Astrocyte of the hippocampus (primary cell): Measurements from ENCODE around the gene FEN1.

Source experiments
- DNase-seq: peaks from one replicate; pipeline ENCODE4 v3.0.0; 2011; ENCODE audit warnings: low read depth, low spot score

Gene FEN1

DNA sequence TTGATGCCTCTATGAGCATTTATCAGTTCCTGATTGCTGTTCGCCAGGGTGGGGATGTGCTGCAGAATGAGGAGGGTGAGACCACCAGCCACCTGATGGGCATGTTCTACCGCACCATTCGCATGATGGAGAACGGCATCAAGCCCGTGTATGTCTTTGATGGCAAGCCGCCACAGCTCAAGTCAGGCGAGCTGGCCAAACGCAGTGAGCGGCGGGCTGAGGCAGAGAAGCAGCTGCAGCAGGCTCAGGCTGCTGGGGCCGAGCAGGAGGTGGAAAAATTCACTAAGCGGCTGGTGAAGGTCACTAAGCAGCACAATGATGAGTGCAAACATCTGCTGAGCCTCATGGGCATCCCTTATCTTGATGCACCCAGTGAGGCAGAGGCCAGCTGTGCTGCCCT is 2.7 kb downstream of the FEN1 start:
- DNase-seq = no peak

DNA sequence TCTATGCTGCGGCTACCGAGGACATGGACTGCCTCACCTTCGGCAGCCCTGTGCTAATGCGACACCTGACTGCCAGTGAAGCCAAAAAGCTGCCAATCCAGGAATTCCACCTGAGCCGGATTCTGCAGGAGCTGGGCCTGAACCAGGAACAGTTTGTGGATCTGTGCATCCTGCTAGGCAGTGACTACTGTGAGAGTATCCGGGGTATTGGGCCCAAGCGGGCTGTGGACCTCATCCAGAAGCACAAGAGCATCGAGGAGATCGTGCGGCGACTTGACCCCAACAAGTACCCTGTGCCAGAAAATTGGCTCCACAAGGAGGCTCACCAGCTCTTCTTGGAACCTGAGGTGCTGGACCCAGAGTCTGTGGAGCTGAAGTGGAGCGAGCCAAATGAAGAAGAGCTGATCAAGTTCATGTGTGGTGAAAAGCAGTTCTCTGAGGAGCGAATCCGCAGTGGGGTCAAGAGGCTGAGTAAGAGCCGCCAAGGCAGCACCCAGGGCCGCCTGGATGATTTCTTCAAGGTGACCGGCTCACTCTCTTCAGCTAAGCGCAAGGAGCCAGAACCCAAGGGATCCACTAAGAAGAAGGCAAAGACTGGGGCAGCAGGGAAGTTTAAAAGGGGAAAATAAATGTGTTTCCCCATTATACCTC is 3.3 kb downstream of the FEN1 start:
- DNase-seq = no peak

DNA sequence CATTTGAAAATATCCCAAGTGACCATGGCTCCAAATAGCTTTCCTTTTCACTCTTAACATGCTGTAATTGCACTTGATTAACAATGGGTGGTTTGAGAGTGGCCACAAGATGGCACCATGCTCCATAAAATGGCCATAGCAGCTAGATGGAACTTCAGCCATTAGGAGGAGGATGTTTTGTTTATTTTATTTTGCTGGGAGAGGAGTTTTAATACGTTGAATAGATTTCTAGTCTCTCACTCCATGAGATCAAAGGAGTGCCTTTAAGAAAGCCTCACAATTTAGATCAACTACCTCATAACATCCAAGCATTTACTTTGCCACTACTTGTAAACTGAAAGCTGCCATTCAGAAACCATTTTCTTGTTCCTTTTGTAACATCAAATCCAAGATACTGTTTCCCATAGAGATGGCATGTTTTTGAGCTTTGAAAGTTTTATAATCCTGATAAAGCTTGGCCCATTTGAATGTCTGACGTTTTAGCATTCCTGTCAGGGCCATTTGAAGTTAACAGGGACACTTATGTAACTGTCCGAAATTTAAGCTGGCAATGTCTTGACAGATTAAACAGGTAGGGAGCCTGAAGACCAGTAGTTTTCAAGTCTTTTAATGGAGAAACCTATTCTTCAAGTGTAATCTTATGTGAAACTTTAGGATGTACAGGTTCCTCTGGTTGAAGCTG is 4.7 kb downstream of the FEN1 start:
- DNase-seq = peak; percentile 90

DNA sequence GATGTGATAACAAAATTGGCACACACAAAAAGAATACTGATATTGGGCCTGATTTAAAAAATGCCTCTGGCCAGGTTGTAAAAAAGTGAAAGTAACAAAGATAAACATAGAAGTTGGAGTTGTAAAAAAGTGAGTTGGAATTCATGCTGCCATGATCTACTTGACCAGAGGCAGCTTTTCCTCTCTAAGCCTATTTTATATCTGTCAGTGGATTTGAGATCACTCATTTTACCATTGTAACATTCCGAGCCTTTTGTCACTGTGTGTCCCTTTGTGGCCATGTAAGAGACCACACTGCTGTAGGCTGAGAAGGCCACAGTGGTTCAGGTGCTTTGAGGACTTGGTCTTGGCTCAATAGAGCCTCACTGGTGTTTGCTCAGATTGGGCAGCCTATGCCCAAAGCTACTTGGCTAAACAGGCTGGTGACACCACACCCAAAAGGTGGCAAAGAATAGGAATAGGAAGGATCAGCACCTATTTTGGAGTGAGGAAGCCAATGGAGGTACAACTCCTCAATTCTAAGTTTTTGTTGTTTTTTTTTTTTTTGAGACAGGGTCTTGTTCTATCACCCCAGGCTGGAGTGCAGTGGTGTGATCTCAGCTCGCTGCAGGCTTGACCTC is 7.1 kb downstream of the FEN1 start:
- DNase-seq = no peak

DNA sequence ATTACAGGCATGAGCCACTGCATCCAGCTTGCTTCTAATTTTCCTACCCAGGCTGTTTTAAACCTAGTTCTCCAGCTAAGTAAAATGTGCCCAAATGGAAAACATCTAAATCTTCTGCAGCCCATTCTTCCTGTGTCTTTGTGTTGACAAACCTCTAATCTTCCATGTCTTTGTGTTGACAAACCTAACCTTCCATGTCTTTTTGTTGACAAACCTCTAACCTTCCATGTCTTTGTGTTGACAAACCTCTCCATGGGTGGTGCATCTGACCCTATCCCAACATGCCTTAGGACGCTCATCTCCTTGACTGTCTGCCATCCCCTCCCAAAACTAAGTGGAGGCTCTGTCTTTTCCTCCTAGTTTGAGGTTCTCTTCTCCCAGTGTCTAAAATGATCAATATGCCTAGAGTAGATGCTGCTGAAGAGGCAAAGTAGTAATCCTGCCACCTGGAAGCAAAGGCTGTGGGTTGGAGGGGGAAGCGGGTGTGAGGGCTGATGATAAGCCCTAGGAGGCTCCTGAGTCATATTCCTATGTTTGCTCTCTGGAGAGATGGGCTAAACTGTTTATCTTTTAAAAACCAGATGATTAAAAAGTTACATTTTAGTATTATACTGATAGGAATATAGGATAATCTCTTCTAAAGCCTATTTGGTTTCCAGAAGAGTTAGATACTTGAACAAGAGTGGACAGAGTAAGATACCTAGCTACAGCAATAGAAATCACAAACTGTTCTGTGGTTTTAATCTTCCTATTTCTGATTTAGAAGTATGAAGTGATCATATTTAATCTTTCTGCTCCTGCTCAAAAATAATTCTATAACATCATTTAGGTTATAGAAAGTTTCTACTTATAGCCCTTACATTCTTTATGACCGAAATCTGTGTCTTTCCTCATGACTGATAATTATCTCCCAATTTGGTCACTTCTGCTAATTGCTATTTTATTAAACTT is 7.9 kb downstream of the FEN1 start:
- no peak for DNase-seq

DNA sequence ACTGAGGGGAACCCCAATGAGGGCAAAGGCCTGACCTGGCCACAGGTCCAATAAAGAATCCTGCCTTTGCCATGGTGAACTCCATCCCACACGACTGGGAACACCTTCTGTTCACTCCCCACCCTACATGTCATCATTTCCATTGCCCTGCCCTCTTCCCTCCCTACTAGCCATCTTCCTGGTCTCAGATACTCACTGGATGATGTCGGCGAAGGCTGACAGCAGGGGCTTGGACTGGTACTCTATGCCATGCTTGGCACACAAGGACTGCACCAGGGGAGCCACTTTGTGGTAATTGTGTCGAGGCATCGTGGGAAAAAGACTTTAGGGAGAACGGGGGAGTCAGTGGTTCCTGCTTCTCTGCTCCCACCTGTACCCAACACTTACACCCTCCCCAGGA is 9.9 kb downstream of the FEN1 start:
- no peak for DNase-seq

DNA sequence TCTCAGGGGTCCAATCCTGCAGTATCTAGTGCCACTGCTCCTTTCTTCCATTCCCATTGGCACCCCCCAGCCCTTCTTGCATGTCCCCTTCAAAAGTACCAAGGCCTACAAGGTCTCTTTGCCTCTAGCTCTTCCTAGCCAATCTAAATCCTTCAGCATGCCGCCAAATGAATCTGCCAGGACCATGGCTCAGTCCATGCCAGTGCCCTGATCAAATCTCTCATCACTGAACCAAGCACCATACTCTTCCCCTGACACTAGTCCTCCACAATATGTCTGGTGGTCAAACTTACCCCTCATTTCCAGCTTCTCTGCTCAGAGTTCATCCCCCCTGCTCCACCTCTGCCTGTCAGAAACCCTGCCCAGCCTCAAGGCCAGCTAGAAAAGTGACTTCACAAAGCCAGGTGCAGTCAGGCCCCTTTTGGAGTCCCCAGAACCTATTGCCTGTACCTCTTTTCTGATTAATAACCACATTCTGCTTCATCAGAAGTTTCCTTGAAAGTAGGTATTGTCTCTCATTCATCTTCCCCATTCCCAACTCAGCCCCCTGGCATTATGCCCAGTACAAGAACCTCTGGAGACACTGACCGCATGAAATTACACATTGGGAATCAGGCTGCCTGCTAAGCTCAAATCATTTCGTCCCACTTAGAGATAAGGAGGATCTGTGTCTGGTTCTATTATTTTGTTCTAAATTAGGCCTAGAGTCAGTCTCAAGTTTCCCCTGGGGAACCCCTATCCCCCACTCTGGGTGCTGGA is 11.4 kb downstream of the FEN1 start:
- DNase-seq = peak; percentile 43

DNA sequence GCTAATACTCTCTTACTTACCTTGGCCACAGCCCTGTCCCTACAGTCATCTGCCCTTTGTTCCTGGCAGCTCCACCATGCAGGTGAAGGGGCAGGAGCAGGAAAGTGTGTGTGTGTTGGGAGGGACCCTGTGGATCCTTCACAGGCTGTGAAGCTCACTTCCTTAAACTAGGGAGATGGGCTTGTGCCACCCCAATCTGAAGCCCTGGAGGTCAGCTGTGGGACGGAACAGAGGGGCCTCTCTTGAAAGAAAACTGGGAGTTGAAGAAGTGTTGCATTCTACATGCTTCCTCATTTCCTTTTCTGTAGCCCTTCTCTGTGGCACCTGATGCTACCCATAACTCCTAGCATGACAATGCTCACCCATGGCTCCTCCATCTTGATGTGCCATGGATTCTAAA is 12.4 kb downstream of the FEN1 start:
- no peak for DNase-seq

DNA sequence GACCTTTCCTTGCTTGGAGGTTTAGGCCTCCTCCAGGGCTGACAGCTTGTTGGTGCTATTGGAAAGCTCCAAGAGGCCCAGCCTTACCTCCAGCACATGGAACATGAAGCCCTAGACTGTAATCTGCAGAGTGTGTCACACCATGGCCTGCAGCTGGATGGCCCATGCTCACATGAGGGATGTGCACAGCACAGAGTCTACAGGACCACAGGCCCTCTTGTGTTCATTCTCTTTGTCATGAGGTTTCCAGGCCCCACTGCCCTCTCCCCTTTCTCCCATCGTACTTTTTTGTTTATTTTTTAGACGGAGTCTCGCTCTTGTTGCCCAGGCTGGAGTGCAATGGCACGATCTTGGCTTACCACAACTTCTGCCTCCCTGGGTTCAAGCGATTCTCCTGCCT is 14.1 kb downstream of the FEN1 start:
- no peak for DNase-seq

DNA sequence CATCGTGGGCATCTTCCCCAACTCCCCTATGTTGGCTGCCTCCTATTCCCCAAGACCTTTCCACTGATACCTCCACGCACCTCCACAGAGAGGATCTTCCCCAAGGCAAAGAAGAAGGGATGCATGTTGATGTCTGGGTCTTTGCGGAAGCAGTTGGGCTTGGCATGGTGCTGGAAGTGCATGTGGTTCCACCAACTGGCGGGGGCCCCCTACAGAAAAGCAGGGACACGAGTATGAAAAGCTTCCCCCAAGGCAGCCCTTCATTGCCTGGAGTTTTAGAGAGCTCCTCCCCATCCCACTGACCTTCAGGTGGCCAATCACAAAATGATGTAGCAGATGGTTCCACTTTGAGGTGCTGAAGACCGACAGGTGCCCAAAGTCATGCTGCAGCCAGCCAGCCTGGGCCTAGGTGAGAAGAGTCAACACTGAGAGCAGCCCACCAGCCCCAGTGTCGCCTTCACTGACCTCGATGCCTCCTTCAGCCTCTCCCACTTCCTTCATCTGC is 18.0 kb downstream of the FEN1 start:
- DNase-seq = no peak

DNA sequence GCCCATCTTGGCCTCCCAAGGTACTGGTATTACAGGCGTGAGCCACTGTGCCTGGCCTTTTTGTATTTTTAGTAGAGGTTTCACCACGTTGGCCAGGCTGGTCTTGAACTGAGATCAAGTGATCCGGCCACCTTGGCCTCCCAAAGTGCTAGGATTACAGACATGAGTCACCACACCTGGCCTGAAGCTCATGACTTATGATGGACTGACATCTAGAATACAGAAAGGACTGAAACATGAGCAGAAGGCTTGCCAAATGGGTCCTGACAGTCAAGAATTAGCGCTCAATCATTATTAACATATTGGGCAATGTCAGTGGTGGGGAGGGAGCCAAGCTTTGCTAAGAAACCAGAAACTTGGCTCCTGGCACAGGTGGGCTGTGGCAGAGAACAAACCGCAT is 19.1 kb downstream of the FEN1 start:
- no peak for DNase-seq

DNA sequence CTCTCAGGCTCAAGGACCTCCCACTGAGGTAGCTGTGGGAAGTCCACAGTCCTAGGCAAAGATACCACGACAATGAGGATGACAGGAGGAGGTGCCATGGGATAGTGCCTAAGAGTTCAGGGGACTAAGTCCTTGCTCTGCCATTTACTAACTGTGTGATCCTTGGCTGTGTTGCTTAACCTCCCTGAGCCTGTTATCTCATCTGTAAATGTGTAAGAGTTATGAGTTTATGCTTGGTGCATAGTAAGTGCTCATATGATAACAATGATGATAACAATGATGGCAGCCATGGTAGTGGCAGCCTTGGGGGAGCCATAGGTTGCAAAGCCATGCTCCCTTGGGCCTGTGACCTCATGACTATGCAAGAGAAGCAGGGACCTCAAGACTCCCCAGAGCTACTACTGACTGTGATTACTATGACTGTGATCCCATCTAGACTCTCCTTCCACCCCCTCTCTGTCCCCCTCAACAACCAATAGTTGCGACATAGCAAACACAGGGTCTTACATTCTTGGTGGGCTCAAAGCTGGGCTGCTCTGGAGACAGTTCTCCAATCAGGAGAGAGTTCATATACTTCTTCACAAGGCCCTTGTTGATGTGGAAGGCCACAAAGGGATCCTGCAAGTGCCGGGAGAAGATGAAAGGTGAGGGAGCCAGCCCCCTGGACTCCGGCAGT is 20.2 kb downstream of the FEN1 start:
- no peak for DNase-seq

DNA sequence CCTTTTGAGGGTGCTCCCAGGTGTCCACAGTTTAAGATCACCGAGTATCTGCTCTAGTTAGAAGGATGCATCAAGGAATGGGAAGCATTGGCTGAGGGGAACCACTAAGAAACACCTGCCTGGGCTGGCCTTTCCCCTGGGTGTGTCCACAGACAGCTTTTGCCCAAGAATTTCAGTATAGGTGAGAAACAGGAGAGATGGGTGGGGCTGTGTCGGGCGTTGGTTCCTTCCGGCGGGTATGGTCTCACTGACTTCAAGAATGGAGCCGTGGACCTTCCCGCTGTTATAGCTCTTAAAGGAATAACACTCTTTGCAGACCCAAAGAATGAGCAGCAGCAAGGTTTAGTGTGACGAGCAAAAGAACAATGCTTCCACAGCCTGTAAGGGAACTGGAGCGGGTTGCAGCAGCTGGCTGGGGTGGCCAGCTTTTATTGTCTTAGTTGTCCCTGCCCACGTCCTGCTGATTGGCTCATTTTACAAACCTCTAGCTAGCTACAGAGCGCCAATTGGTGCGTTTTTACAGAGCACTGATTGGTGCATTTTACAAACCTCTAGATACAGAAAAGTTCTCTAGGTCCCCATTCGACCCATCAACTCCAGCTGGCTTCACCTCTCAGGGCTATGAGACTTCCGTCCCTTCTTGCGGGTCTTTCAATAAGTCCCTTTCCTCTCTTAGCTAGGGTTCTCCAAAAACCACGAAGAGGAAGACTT is 21.7 kb downstream of the FEN1 start:
- DNase-seq = peak; percentile 39

DNA sequence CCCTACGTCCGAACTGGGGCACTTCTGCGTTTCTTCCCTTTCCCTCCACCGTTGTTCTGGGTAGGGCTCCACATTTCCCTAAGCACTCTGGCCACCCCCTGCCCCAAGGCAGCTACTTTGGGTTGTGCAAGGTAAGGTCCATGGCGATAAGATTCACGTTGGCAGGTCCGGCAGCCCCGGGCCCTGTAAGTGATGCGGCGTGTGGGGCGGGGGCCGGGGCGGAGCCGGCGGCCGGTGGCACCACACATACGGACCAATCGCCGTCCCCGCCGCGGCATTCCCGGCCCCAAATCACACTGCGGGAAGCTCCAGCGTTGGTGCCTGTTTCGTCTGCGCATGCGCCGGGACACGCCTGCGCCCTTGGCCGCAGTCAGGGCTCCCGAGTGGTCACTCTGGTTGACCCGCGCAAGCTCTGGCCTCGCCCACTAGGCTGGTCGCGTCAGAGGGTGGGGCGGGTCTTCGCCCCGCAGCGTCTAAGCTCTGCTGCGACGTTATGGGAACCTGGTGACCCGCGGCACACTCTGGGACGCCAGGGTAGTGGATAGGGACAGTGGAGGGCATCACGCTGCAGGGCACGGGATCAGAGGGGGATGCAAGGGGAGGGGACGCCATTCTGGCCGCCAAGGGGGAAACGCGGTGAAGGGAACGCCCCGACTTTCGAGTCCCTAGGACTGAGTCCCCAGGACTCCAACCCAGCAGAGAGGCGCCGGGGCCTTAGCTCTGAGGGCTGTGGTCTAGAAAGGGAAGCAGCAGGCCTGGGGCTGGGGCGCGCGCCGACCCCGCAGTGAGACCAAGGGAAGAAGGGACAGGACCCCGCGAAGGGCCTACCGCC is 22.5 kb downstream of the FEN1 start:
- peak; percentile 97 for DNase-seq

DNA sequence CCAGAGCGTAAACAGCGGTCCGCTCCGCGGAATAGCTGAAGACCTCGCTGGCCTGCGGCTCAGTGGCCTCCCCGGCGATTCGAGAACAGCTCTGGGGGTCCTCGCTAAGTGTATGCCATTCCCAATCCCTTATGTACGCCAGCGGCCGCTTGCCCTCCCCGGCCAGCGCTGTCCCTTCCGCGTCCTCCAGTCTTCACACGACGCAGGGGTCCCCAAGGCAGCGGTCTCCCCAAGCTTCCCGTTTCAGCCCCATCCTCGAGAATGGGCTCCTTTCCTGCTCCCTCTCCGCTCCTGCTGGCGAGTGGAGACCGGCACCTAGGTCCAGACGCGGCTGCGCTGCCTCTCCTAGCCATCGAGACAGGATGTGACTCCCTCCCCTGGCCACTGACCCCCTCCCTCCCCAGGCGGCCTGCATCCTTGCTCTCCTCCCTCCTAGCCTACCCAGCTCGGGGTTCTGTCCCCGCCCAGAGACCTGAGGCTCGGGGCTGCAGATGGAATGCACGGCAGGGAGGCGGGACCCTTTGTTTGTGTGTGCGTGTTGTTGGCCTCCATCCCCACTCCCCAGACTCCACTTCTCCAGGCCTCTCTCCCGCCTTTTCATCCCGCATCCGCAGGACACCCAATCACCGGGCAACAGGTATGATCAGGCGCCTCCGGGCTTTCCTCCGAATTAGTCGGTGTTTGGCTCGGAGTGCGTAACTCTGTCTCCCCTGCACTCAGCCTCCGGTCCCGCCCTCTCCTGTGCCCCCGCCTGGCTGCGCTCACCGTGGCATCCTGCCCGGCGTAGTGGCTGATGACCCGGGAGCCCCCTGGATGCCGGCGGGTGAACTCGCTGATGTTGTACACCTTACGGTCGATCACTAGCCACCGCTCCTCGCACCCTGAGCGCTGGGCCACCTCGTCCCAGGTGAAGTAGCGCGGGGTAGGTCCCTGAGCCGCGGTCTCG is 23.4 kb downstream of the FEN1 start:
- DNase-seq = peak; percentile 82

DNA sequence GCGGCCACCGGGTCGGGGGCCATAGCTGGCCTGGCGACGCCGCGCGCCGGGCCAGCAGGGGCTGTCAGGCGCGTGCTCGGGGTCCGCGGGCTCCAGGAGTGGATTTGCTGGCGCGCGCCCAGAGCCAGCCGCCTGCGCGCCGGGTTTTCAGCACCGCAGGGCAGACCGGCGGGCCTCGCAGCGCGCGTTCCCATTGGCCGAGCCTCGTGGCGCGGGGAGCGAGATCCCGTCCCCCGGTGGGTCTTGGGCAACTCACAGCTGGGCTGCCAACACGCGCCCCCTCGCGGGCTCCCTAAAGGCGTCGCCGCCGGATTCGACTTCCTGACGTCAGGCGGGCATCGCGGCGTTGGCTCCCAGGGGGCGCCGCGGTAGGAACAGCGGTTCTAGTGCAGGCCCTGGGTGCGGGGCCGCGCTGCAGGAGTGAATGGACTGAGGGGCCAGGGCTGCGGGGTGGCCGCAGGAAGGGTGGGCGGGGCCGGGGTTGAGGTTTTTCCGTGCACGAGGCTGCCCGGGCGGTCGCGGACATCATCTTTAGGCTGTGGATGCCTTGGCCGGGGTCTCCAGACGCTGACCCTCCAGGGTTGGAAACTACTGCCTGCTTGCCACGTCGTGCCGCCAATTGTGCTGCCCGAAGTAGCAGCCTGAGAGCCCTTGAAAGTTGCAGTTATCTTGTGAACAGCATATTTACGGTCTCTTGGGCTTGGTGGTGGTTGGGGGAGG is 24.2 kb downstream of the FEN1 start, which contains the start of gene FADS1:
Gene FADS1, minus strand, starts transcription at position 268 of the 720 bp plus-strand sequence. Its CDS starts 74 bp downstream, at position 194.
- peak; percentile 98 for DNase-seq
